Astrocyte of the cerebellum (primary cell): ENCODE measurements around the gene RNF115.
"Not testable (repeated sequence)": the region's sequence is repeated elsewhere in the genome, so short reads cannot be mapped to it uniquely, and the experiment has no call there.

ENCODE experiments used
- DNase-seq: peaks from one replicate; pipeline ENCODE4 v3.0.0-alpha.2; 2011; ENCODE audit warnings: low read depth
- H3K4me3 ChIP-seq: 2 replicates; pipeline ENCODE4 v1.5.1; 2011; ENCODE audit warnings: mild to moderate bottlenecking, low read depth, low read length, moderate library complexity
- in situ Hi-C: cut with HindIII; loops from 2 replicates; pipeline ENCODE4 v1.10.0; 2017; ENCODE audit warnings: low sequenced_read_pairs
- TF ChIP-seq, protein P1 (sequence below): IDR thresholded peaks from 2 replicates; pipeline ENCODE4 v1.5.1; 2012; ENCODE audit warnings: low read length, low read depth, moderate library complexity, mild to moderate bottlenecking; ENCODE audit errors: missing control alignments

Gene RNF115

DNA sequence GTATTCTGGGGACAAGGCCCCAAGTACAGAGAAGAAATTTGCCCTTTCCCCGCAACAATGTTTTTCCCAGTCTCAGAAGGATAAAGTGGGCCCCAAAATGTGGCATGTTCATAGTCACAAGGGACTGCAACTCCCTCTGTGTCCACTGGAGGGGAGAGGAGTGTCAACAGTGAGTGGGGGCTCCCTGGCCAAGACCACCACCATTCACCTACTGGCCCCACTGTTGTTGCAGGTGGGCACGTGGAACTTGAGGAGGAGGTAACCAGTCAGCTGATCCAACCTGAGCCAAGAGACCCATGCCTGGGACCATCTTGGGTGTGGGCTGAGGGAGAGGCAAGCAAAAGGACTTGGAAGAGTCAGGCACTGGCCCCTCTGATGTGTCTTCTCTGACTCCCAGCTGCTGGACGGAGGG is 22.3 kb upstream of the RNF115 start:
- peak; percentile 9 for DNase-seq
- H3K4me3 ChIP-seq = peak overlapping the region; percentile 56
- in situ Hi-C loops = no loop called here
- TF ChIP-seq, protein P1, sequence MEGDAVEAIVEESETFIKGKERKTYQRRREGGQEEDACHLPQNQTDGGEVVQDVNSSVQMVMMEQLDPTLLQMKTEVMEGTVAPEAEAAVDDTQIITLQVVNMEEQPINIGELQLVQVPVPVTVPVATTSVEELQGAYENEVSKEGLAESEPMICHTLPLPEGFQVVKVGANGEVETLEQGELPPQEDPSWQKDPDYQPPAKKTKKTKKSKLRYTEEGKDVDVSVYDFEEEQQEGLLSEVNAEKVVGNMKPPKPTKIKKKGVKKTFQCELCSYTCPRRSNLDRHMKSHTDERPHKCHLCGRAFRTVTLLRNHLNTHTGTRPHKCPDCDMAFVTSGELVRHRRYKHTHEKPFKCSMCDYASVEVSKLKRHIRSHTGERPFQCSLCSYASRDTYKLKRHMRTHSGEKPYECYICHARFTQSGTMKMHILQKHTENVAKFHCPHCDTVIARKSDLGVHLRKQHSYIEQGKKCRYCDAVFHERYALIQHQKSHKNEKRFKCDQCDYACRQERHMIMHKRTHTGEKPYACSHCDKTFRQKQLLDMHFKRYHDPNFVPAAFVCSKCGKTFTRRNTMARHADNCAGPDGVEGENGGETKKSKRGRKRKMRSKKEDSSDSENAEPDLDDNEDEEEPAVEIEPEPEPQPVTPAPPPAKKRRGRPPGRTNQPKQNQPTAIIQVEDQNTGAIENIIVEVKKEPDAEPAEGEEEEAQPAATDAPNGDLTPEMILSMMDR = peak; percentile 81

DNA sequence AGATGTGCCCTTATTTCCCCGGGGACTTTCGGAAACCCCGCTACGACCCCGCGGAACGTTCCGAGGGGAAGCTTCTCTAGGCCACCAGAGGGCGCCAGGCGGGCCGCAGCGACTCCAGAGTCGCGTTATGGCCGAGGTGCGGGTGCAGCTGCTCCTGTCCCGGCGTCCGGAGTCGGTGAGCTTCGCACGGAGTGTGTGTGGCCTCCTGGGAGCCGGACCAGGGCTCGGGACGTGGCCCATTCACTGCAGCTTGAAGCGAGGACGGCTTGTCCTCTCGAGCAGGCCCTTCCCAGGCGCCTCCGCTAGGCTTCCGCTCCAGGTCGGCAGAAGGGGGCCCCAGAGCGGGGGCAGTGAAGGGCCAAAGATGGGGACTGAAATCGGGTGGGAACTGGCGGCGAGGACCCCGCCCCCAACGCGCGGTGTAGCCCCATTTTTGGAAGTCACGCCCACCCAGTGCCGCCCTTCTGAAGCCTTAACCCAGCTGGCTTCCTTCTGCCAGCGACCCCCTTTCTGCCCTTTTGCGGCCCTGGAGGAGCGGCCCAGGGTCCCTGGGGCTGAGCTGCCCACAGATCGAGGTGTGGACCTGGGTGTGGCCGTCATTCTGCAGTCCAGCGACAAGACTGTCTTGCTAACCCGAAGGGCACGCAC is 21.7 kb upstream of the RNF115 start, which contains the start of gene NUDT17:
TSS of gene NUDT17 (plus strand) at position 117 of the 648 bp plus-strand sequence. CDS start at position 128, 11 bp downstream.
- in situ Hi-C loops = no loop called here
- peak within 1 kb of the TSS; percentile 56 for H3K4me3 ChIP-seq
- DNase-seq = peak; percentile 24
- TF ChIP-seq, protein P1 = peak; percentile 98

DNA sequence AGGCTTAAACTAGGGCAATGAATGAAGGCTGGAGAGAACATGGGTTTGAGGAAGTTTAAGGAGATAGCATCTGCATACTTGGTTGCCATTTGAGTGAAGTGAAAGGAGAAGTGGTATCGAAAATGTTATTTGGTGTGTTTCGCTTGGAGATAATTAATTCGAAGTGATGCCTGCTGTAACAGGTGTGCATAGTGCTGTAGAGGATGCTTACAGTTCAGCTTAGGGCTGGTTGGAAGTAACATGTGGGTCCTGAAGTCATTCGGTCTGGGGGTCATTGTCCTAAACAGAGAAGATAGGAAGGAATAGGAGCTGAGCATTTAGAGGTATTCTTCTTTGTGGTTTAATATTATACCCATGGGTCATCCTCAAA is 21.2 kb upstream of the RNF115 start:
- in situ Hi-C loops = no loop called here
- no peak for DNase-seq
- TF ChIP-seq, protein P1 = no peak
- H3K4me3 ChIP-seq = peak overlapping the region; percentile 56

DNA sequence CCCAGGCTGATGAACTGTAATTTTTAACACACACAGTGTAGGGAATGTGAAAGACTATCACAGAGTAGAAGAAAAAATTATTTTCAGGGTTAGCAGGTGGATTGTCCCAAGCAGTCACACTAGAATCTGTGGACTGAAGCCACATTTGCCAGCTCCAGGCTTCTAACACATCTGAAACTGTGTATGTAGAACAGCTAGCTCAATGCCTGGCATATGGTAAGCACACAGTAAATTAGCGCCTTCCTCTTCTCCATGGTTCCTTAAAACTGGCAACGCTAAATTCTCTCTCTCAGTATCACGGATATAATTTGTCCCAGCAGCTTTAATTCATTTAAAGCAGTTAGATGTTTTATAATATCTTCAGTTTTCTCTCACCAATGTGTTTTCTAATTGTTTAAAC is 19.1 kb upstream of the RNF115 start:
- DNase-seq = no peak
- in situ Hi-C loops = no loop called here
- H3K4me3 ChIP-seq = no peak overlapping the region
- TF ChIP-seq, protein P1 = no peak

DNA sequence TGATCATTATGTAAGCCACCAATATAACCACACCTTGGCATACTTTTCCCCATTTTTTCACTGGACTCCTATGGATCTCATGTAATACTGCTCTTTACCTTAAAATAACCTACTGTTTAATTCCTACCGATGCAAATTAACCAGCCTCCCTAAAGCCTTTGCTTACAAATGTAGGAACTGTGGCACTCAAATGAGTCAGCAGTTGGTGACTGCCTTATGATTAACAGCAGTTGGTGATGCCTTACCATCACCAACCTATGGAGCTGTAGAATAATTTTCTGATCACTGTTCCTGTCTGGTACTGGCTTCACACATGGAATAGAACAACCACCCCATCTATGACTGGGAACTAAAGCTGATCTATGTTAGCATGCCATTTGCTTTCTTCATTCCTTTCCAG is 13.8 kb upstream of the RNF115 start:
- in situ Hi-C loops = no loop called here
- TF ChIP-seq, protein P1 = no peak
- H3K4me3 ChIP-seq = no peak overlapping the region
- DNase-seq = no peak

DNA sequence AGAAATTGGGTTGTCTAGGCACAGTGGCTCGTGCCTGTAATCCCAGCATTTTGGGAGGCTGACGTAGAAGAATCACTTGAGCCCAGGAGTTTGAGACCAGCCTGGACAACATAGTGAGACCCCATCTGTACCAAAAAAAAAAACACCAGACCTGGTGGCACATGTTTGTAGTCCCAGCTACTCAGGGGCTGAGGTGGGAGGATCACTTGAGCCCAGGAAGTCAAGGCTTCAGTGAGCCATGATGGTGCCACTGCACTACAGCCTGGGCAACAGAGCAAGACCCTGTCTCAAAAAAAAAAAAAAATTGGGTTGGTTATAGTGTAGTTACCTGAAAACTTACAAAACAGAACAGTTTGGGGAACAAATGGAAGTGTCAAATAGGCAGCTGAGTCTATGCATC is 6.9 kb upstream of the RNF115 start:
- H3K4me3 ChIP-seq, in situ Hi-C loops, DNase-seq: not testable (repeated sequence)

DNA sequence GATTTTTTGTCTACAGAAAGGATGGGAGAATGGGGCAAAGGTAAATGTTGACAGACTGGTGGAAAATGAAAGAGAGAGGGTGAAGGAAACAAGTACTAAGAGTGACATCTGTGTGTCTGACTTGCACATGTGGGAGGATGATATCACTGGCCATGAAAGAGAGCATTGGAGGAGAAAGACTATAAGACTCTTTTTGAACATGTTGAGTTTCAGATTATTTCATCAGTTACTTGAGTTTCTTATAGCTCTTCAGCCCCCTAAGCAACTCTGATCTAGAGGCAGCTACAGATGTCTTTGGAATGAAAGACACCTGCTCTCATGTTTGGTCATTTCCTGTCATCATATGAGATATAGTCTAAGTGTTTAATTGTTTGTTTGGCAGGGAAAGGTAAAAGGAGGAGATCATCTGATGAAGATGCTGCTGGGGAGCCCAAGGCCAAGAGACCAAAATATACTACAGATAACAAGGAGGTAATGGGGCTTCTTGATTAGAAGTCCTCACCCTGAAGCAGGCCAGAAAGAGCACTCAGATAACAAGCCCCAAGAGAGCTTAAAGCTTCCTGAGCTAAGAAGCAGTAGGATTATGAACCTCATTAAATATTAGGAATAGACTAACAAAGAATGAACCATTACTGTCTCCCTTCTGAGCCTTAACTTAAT is 4.6 kb upstream of the RNF115 start:
- no peak overlapping the region for H3K4me3 ChIP-seq
- in situ Hi-C loops = no loop called here
- TF ChIP-seq, protein P1 = no peak
- DNase-seq = no peak
